BJ (cell line): ENCODE results near the gene KIAA0319L. TPM values are rescaled to one million over a fixed set of nuclear protein-coding genes. Genes with fewer than 3 reads are reported as not detected.

Source experiments
- CTCF ChIA-PET: fragments of 350-600 bp; formaldehyde crosslinking; extraction: SDS; loops from one replicate; lab custom pipeline; 2021; ENCODE audit warnings: antibody characterized with exemption, inconsistent platforms; lab: Yijun Ruan, JAX
- POLR2A ChIA-PET: fragments of 300-600 bp; sonication (Branson Sonifier 250); formaldehyde crosslinking; extraction: SDS; loops from one replicate; lab custom pipeline; 2021; ENCODE audit warnings: antibody characterized with exemption; lab: Charles Lee
- DNase-seq: peaks from one replicate; pipeline ENCODE4 v3.0.0-alpha.2; 2011; ENCODE audit warnings: low read depth
- H3K27me3 ChIP-seq: 2 replicates; pipeline ENCODE4 v1.6.0; 2011; ENCODE audit warnings: low read length; ENCODE audit not compliant: control insufficient read depth, insufficient read depth
- H3K36me3 ChIP-seq: 2 replicates; pipeline ENCODE4 v1.5.1; 2011; ENCODE audit warnings: low read length; ENCODE audit not compliant: control insufficient read depth, insufficient read depth
- H3K4me3 ChIP-seq: 2 replicates; pipeline ENCODE4 v1.5.1; 2011; ENCODE audit warnings: low read depth, mild to moderate bottlenecking, control low read depth, low read length
- CTCF ChIP-seq: IDR thresholded peaks from 2 replicates; pipeline ENCODE4 v1.5.1; 2011; ENCODE audit warnings: low read depth, mild to moderate bottlenecking, control low read depth, inconsistent platforms, low read length, moderate library complexity; ENCODE audit not compliant: insufficient read depth
- polyA plus RNA-seq: library from polyadenylated mRNA; depleted of rRNA; stranded (reverse); fragments of >200 nt; gene quantifications from 2 replicates; pipeline ENCODE4 v1.2.3, GENCODE V29; 2011

KIAA0319L gene
- polyA plus RNA-seq, 1 experiment: 36.3 TPM

DNA sequence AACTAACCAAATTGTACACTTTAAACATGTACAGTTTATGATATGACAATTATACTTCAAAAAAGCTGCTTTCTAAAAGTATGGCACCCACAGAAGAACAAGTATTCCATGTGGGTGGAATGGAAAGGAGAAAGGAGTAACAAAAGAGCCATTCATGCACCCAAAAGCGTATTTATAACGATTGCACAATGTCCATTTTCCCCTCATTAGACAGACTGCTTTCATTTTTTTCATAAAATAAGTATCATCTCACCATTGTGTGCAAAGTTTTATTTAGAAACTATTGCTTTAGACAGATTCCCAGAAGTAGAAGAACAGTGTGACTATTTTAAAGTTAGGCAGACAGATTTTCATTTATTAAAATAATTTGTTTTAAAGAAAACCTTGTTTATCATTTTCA lies 59.6 kb downstream of the KIAA0319L start:
- Histone ChIP-seq H3K27me3 (no peaks in the 10 kb centered on the region), H3K4me3 (no peak overlapping the region), H3K36me3 (peaks cover 2% of the 10 kb centered on the region; the same call in 1 of the 2 replicates)
- no peak for TF ChIP-seq CTCF
- no peak for DNase-seq
- POLR2A ChIA-PET: no interaction called here
- CTCF ChIA-PET: no interaction called here

GRCh38 chr1:35490250-35490649 lies 67.0 kb downstream of the KIAA0319L start:
- peaks cover 2% of the 10 kb centered on the region; the same call in 1 of the 2 replicates for H3K36me3 ChIP-seq
- POLR2A ChIA-PET: no interaction called here
- no peak overlapping the region for H3K4me3 ChIP-seq
- no peak for DNase-seq
- CTCF ChIA-PET: no interaction called here
- no peaks in the 10 kb centered on the region for H3K27me3 ChIP-seq
- TF ChIP-seq CTCF: no peak

DNA sequence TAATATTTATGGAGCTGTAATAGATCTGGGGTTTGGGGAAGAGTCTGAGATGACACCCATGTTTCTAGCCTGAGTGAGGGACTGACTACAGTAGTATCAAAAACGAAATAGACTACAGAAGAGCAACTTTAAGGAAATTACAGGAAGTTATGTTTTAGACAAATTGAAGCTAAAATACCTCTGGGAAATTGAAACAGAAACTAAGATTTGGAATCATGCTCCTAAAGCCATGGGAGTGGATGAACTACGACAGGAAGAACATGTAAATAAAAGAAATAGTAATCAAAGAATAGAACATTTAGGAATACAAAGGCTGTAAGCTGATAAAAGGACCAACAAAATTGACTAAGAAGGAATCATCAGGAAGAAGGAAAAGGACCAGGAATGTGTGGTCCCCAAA lies 68.9 kb downstream of the KIAA0319L start:
- H3K36me3 ChIP-seq: no peaks in the 10 kb centered on the region
- no peak overlapping the region for H3K4me3 ChIP-seq
- no peak for DNase-seq
- ChIA-PET POLR2A (no interaction called here), CTCF (interaction anchor here (1.0 to 1.2 kb wide), 2 partner anchors 11 to 79 kb away, joined by 3 to 4 read pairs; no protein-coding TSS in a partner anchor)
- no peak for TF ChIP-seq CTCF
- H3K27me3 ChIP-seq: no peaks in the 10 kb centered on the region

DNA sequence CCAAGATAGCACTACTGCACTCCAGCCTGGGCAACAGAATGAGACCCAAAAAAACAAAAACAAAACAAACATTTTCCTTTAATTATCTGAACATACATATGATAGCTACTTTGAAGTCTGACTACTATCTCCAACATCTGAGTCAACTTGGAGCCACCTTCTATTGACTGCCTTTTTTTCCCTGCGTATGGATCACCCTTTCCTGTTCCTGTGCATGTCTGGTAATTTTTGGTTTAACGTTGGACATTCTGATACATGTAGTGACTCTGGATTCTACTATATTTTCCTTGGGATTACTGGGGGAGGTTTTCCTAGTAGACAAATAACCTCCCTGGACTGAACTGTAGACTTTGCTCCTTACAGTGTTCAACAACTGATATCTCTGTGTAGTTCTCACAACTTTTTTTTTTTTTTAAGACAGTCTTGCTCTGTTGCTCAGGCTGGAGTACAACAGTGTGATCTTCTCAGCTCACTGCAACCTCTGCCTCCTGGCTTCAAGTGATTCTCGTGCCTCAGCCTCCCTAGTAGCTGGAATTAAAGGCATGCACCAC lies 70.3 kb downstream of the KIAA0319L start:
- ChIA-PET CTCF (no interaction called here), POLR2A (no interaction called here)
- Histone ChIP-seq H3K36me3 (no peaks in the 10 kb centered on the region), H3K4me3 (no peak overlapping the region), H3K27me3 (no peaks in the 10 kb centered on the region)
- TF ChIP-seq CTCF: no peak
- no peak for DNase-seq

GRCh38 chr1:35481229-35481628 lies 76.0 kb downstream of the KIAA0319L start:
- ChIA-PET POLR2A (no interaction called here), CTCF (no interaction called here)
- TF ChIP-seq CTCF: no peak
- no peak for DNase-seq
- Histone ChIP-seq H3K36me3 (peaks cover 2% of the 10 kb centered on the region; the same call in 1 of the 2 replicates), H3K27me3 (no peaks in the 10 kb centered on the region), H3K4me3 (no peak overlapping the region)
